Kidney glomerular epithelial cell (primary cell): ENCODE results near the gene RAVER2.
"Not testable (repeated sequence)": the region's sequence is repeated elsewhere in the genome, so short reads cannot be mapped to it uniquely, and the experiment has no call there.

Experiments used
- DNase-seq: peaks from one replicate; lab custom pipeline; 2025; lab: John Stamatoyannopoulos, UW

Gene RAVER2, protein sequence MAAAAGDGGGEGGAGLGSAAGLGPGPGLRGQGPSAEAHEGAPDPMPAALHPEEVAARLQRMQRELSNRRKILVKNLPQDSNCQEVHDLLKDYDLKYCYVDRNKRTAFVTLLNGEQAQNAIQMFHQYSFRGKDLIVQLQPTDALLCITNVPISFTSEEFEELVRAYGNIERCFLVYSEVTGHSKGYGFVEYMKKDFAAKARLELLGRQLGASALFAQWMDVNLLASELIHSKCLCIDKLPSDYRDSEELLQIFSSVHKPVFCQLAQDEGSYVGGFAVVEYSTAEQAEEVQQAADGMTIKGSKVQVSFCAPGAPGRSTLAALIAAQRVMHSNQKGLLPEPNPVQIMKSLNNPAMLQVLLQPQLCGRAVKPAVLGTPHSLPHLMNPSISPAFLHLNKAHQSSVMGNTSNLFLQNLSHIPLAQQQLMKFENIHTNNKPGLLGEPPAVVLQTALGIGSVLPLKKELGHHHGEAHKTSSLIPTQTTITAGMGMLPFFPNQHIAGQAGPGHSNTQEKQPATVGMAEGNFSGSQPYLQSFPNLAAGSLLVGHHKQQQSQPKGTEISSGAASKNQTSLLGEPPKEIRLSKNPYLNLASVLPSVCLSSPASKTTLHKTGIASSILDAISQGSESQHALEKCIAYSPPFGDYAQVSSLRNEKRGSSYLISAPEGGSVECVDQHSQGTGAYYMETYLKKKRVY

GRCh38 chr1:64744492-64745180, at the start of gene RAVER2:
RAVER2 (plus strand) TSS chr1:64745075; CDS start chr1:64745173, 98 bp downstream.
- DNase-seq: peak; percentile 53

DNA sequence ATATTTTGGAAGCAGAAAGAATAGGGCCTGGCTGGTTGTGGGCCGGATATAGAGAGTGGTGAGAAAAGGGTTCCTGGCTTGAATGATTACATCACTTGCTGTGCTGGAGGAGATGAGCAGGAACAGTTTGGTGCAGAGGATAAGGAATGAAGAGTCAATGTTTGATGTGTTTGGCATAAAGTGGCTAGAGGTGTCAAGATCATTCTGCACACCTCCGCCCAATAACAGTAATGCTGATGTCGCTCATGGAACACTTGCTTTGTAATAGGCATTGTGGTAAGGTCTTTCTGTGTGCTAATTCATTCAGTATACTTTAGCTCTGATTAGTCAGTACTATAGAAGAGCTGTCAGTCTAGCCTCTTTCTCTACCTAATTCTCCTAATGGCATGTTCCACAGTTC, 48.0 kb upstream of the RAVER2 start:
- DNase-seq: no peak

GRCh38 chr1:64699327-64699726, 45.5 kb upstream of the RAVER2 start:
- DNase-seq: no peak

- DNase-seq: no peak
Observed at GRCh38 chr1:64701071-64701470, 43.8 kb upstream of the RAVER2 start.

DNA sequence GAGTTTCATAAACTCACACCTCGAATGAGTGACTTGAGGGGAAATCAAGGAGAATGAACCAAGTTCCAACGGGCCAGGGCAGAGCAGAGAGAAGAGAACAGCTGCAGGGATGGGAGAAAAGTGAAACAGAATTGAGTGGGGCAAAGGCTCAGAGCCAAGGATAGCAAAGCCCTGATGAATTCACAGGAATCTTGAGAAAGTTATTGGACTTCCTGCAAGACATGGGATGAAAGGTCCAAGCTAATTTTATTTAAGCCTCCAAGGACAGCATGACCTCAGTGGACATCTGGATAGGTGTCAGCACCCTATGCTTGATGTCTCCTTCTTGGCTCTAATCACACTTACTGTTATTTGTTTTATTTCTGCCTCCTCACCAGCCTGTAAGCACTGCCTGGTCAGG, 43.0 kb upstream of the RAVER2 start:
- DNase-seq: no peak

GRCh38 chr1:64702670-64703069, 42.2 kb upstream of the RAVER2 start:
- not testable (repeated sequence) for DNase-seq

- no peak for DNase-seq
Observed at GRCh38 chr1:64703600-64703999, 41.3 kb upstream of the RAVER2 start.

DNA sequence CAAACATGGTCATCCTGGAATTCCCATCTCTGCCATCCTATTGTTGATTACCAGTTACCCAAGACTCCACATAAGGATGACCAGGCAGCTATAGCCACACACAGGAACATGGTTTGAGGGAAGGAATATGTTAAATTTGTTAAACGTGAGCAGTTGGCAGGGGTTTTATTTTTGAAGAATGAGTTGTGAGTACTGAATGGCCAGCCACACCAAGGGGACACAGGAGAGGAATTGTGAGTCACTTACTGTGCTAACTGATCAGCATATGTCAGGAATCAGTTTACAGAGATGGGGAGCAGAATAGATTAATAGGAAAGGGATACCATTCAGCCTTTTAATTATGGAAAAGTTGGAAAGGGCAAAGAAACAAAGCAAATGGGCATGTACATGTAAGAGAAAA, 39.3 kb upstream of the RAVER2 start:
- no peak for DNase-seq

GRCh38 chr1:64711266-64711665, 33.6 kb upstream of the RAVER2 start:
- no peak for DNase-seq

DNA sequence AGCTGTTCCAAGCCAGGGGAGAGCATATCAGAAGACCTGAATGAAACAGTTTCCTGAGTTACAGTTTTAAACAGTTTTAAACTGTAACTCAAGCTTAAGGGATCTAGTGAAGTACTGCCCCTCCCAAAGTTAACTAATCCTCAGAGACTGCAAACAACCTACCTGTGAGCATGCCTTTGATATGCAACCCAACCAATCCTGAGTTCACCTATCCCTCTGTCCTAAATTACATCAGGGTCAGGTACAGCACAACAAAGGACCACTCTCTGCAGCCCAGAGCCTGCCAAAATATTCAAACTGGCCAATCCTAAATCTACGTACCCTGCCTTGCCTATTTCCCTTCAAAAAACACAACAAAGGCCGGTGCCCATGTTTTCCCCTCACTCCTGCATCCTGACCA, 32.8 kb upstream of the RAVER2 start:
- no peak for DNase-seq

DNA sequence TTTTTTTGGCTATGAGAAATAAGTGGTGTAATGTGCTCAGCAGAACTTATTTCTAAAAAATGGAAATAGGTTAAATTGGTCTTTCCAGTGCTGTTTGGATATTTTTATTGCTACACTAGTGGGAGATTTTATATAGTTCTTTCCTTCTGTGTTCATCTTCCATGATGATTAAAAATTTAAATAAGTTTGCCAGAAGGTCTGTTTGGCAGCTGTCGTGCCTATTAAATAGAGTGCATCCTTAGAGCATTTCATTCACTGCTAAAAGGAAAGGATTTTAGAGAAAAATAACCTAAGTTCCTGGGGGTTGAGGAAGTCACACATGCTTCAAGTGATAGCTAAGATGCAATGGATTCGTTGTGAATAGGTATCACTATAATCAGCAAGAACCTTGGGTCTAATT, 29.7 kb upstream of the RAVER2 start:
- no peak for DNase-seq

DNA sequence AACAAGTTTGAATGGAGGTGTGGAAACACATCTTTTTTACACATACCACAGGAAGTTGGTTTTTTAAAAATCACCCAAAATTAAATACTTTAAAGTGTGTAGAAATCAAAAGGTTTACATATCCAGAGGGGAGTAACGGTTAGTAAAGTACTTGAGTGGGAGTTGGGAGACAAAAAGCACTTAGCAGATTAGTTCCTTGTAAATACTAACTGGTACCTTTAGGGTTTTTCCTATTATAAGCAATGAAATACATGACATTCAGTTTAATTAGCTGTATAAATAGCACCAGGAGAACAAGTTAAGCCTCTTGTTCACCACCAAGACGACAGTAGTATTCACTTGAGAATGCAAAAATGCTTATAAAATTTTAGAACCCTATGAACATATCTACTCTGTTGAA, 23.7 kb upstream of the RAVER2 start:
- DNase-seq: no peak

- no peak for DNase-seq
Observed at GRCh38 chr1:64721576-64722145, 23.2 kb upstream of the RAVER2 start.

DNA sequence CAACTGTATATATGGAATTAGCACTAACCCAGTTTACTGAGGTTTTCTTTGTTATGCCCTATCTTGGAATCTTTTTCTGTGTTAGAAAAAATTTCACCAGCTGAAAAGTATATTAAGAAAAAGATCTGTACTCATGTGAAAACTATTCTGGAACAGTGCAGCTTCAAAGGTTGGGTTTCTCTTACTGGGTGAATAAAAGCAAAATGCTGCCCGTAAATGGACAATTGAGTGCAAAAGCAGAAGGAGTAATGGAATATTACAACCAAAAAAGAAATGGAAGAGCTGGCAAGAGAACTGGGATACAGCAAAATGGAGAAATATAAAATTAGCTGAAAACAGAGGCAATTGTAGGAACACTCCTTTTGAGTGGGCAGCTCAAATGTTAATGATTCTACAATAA, 17.0 kb upstream of the RAVER2 start:
- no peak for DNase-seq

DNA sequence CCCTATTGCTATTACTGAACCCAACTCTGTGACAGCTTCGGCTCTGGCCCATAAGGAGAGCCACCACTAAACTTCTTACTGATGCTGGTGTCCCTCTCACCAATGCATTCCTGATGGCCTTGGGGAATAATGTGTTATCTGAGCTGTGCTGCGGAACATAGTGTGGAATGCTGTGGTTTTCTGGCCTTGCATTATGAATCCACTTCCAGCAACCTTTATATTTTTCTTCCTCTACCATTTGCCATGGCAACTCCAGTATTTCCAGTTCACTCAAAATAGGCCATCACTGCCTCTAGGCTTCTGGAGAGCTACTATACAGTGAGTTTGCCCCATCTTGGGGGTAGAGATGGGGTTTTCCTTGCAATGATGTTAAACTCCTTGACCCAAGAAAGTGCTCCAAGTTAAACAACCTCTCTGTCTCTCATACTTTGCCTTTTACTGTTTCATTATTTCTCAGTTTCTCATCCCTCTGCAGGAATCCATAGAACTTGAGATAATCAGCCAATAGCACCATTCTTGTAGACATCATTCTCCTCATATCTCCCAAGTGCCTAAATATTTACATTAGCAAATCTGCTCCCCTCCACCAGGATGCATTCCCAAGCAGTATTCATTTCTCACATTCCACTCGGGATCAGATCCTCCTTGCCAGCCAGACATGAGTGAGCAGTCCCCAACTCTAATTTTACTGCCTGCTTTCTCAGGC, 11.1 kb upstream of the RAVER2 start:
- DNase-seq: no peak

GRCh38 chr1:64734287-64734652, 10.6 kb upstream of the RAVER2 start:
- DNase-seq: no peak

DNA sequence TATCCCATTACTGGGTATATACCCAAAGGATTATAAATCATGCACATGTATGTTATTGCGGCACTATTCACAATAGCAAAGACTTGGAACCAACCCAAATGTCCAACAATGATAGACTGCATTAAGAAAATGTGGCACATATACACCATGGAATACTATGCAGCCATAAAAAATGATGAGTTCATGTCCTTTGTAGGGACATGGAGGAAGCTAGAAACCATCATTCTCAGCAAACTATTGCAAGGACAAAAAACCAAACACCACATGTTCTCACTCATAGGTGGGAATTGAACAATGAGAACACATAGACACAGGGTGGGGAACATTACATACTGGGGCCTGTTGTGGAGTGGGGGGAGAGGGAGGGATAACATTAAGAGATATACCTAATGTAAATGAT, 4.2 kb upstream of the RAVER2 start:
- DNase-seq: not testable (repeated sequence)

GRCh38 chr1:64743954-64744491, 852 bp upstream of the RAVER2 start:
- no peak for DNase-seq

GRCh38 chr1:64745181-64745985, 508 bp downstream of the RAVER2 start:
- DNase-seq: no peak

- peak; percentile 21 for DNase-seq
Observed at GRCh38 chr1:64745986-64746940, 1.4 kb downstream of the RAVER2 start.
